Keratinocyte (primary cell): ENCODE measurements around the gene CFL2. TPM values are rescaled to one million over a fixed set of nuclear protein-coding genes. Genes with fewer than 3 reads are reported as not detected.
"Not testable (repeated sequence)": the region's sequence is repeated elsewhere in the genome, so short reads cannot be mapped to it uniquely, and the experiment has no call there.

Experiments used
- DNase-seq: peaks from one replicate; pipeline ENCODE4 v3.0.0-alpha.2; 2011; ENCODE audit warnings: low read depth, missing footprints, low spot score
- FAIRE-seq: peaks from 2 replicates; lab custom pipeline; 2011; peaks lifted over from hg19 to GRCh38; lab: Jason Lieb, UNC
- H2AFZ ChIP-seq: 2 replicates; pipeline ENCODE4 v1.6.0; 2012; ENCODE audit warnings: low read length, control low read depth, inconsistent platforms; ENCODE audit not compliant: control insufficient read depth
- H3K27ac ChIP-seq: 2 replicates; pipeline ENCODE4 v1.5.1; 2011; ENCODE audit warnings: low read length; ENCODE audit not compliant: control insufficient read depth, insufficient read depth
- H3K27me3 ChIP-seq: 3 replicates; pipeline ENCODE4 v1.6.0; 2011; ENCODE audit warnings: low read length; ENCODE audit not compliant: control insufficient read depth, insufficient read depth; ENCODE audit errors: extremely low read depth
- H3K36me3 ChIP-seq, 2 experiments: 2 replicates in 1 of 2; 3 replicates in 1 of 2; pipeline ENCODE4 v1.5.1; 2011; ENCODE audit warnings: low read length in 2 of 2, mild to moderate bottlenecking in 1 of 2; ENCODE audit not compliant: control insufficient read depth in 2 of 2, insufficient read depth in 2 of 2; ENCODE audit errors: extremely low read depth in 1 of 2
- H3K4me1 ChIP-seq: 3 replicates; pipeline ENCODE4 v1.5.1; 2011; ENCODE audit warnings: low read length; ENCODE audit not compliant: control insufficient read depth, insufficient read depth; ENCODE audit errors: extremely low read depth
- H3K4me2 ChIP-seq: 3 replicates; pipeline ENCODE4 v1.6.0; 2011; ENCODE audit warnings: low read depth, low read length; ENCODE audit not compliant: control insufficient read depth, insufficient read depth; ENCODE audit errors: extremely low read depth
- H3K4me3 ChIP-seq, 3 experiments: fragments of 200-600 bp in 1 of 3; sonication (generic) in 1 of 3; 2 replicates in 2 of 3; 3 replicates in 1 of 3; pipeline ENCODE4 v1.5.1; 2011 to 2016; ENCODE audit warnings: low read length in 3 of 3, mild to moderate bottlenecking in 3 of 3, control low read depth in 2 of 3, inconsistent platforms in 1 of 3, low read depth in 1 of 3, mixed read lengths in 1 of 3, mixed run types in 1 of 3, moderate library complexity in 1 of 3; ENCODE audit not compliant: control insufficient read depth in 2 of 3, insufficient read depth in 2 of 3; ENCODE audit errors: extremely low read depth in 1 of 3
- H3K79me2 ChIP-seq: 2 replicates; pipeline ENCODE4 v1.6.0; 2012; ENCODE audit warnings: low read length; ENCODE audit not compliant: control insufficient read depth, insufficient read depth
- H3K9ac ChIP-seq: 3 replicates; pipeline ENCODE4 v1.6.0; 2011; ENCODE audit warnings: low read length; ENCODE audit not compliant: control insufficient read depth, insufficient read depth; ENCODE audit errors: extremely low read depth
- H3K9me1 ChIP-seq: 3 replicates; pipeline ENCODE4 v1.6.0; 2011; ENCODE audit warnings: low read length; ENCODE audit not compliant: control insufficient read depth, insufficient read depth; ENCODE audit errors: extremely low read depth
- H3K9me3 ChIP-seq: 2 replicates; pipeline ENCODE4 v1.5.1; 2012; ENCODE audit warnings: low read depth, low read length; ENCODE audit not compliant: control insufficient read depth
- H4K20me1 ChIP-seq: 3 replicates; pipeline ENCODE4 v1.6.0; 2011; ENCODE audit warnings: low read length; ENCODE audit not compliant: control insufficient read depth, insufficient read depth; ENCODE audit errors: extremely low read depth
- EZH2 ChIP-seq: IDR thresholded peaks from one replicate; pipeline ENCODE4 v1.6.1; 2012; ENCODE audit warnings: inconsistent platforms, mild to moderate bottlenecking, low read length, moderate library complexity
- dilution Hi-C: fragments of 300-500 bp; cut with MboI; formaldehyde crosslinking; loops from one replicate; pipeline ENCODE4 v1.7.0; 2020; ENCODE audit warnings: low sequenced_read_pairs; ENCODE audit not compliant: extremely low pct_ligation_motif_present
- polyA plus RNA-seq, 5 experiments: library from polyadenylated mRNA; depleted of rRNA in 3 of 5; stranded (reverse) in 3 of 5; stranded (forward) in 1 of 5; unstranded in 1 of 5; fragments of >200 nt; gene quantifications; 1 replicate in 1 of 5; 2 replicates in 3 of 5; 3 replicates in 1 of 5; pipeline versions ENCODE4 v1.2.1 to v1.2.3, GENCODE V29; 2011 to 2012; ENCODE audit warnings: missing spikeins in 2 of 5, low read depth in 1 of 5, low replicate concordance in 1 of 5
- TF ChIP-seq, protein P1 (sequence below), 3 experiments: IDR thresholded peaks in 1 of 3; conservative IDR thresholded peaks in 1 of 3; optimal IDR thresholded peaks in 1 of 3; 2 replicates in 2 of 3; 3 replicates in 1 of 3; pipeline versions ENCODE3 to v1.5.1; 2011; ENCODE audit warnings: low read length in 3 of 3, mild to moderate bottlenecking in 3 of 3, moderate library complexity in 2 of 3, control low read depth in 1 of 3, inconsistent platforms in 1 of 3; ENCODE audit not compliant: insufficient read depth in 2 of 3; ENCODE audit errors: extremely low read depth in 1 of 3

Gene CFL2
- polyA plus RNA-seq, 1 donor (not counting 4 experiments of a cell fraction or from before 2014, with no cell fraction given), result 30.5 TPM

DNA sequence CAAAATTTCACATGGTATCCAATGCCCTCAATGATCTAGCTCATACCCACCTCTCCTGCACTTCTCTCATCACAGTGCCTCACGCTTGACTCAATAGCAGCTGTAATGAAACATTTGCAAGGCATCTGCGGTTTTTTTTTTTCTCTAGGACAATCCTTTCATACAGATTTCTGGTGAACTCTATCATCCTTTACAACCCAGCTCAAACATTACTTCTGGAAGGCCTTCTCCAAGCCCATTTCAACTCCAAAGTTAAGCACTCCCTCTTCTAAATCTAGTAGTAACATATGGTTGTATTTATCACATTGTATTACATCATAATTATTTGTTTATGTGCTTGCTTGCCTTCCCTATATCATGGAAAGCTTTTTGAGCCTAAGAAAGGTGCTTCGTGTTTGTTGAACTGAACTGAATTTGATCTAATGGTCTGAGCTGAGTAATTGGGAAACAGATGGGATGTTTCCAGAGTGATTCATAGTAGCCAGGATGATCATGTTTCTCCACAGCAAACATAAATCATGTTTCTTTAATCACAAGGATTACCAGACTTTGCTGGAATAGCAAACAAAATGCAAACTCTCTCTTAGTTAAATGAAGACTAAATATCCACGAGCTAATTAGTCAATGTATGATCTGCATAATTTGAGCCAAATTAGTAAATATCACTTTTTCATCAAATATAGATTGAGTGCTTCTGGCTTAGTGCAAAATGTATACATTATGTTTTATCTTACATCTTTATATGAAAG is 14.3 kb downstream of the CFL2 start:
- no peaks in the 10 kb centered on the region for H3K36me3 ChIP-seq
- peak overlapping the region; percentile 36 for H3K27ac ChIP-seq
- H3K9me3 ChIP-seq, result no peaks in the 10 kb centered on the region
- FAIRE-seq (peak; percentile 98), DNase-seq (peak; percentile 45)
- H3K4me3 ChIP-seq, result peak overlapping the region in 2 of 3 experiments; percentile 4 to 5
- peak overlapping the region; percentile 27 for H2AFZ ChIP-seq
- dilution Hi-C loops, result no loop called here
- H3K4me1 ChIP-seq, result peaks cover 19% of the 10 kb centered on the region
- peak overlapping the region; percentile 22 for H3K4me2 ChIP-seq
- no peaks in the 10 kb centered on the region for H3K27me3 ChIP-seq
- no peaks in the 10 kb centered on the region for H3K9me1 ChIP-seq
- H3K9ac ChIP-seq, result no peak overlapping the region
- TF ChIP-seq, protein P1, sequence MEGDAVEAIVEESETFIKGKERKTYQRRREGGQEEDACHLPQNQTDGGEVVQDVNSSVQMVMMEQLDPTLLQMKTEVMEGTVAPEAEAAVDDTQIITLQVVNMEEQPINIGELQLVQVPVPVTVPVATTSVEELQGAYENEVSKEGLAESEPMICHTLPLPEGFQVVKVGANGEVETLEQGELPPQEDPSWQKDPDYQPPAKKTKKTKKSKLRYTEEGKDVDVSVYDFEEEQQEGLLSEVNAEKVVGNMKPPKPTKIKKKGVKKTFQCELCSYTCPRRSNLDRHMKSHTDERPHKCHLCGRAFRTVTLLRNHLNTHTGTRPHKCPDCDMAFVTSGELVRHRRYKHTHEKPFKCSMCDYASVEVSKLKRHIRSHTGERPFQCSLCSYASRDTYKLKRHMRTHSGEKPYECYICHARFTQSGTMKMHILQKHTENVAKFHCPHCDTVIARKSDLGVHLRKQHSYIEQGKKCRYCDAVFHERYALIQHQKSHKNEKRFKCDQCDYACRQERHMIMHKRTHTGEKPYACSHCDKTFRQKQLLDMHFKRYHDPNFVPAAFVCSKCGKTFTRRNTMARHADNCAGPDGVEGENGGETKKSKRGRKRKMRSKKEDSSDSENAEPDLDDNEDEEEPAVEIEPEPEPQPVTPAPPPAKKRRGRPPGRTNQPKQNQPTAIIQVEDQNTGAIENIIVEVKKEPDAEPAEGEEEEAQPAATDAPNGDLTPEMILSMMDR (optimal IDR thresholded peaks at IDR 0.05 in 1 of 3, IDR thresholded peaks at IDR 0.05 in 1 of 3, conservative IDR thresholded peaks at IDR 0.05 in 1 of 3; ENCODE audit: extremely low read depth in 1 of 3, insufficient read depth in 2 of 3, low read length in 3 of 3), result no peak
- TF ChIP-seq EZH2, result no peak
- no peaks in the 10 kb centered on the region for H3K79me2 ChIP-seq
- no peaks in the 10 kb centered on the region for H4K20me1 ChIP-seq

DNA sequence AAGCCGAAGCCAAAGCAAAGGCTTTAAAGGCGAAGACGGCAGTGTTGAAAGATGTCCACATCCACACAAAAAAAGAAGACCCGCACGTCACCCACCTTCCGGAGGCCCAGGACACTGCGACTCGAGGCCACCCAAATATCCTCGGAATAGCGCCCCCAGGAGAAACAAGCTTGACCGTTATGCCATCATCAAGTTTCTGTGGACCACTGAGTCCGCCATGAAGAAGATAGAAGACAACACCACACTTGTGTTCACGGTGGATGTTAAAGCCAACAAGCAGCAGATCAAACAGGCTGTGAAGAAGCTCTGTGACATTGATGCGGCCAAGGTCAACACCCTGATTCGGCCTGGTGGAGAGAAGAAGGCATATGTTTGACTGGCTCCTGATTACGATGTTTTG is 20.2 kb downstream of the CFL2 start:
- H3K4me1 ChIP-seq, H3K27ac ChIP-seq, H3K36me3 ChIP-seq, H2AFZ ChIP-seq, H3K27me3 ChIP-seq, H3K79me2 ChIP-seq, FAIRE-seq, H3K9ac ChIP-seq, DNase-seq, dilution Hi-C loops, H4K20me1 ChIP-seq, H3K4me3 ChIP-seq, H3K9me1 ChIP-seq, H3K9me3 ChIP-seq, H3K4me2 ChIP-seq: not testable (repeated sequence)
